Cortex of kidney (tissue), 1 donor: Measurements from ENCODE around the gene COX10.
"Not testable (repeated sequence)": the region's sequence is repeated elsewhere in the genome, so short reads cannot be mapped to it uniquely, and the experiment has no call there.

ENCODE experiments used
- DNase-seq: peaks from one replicate; lab custom pipeline; 2025; lab: John Stamatoyannopoulos, UW

COX10 gene

GRCh38 chr17:14177801-14178200 lies 108.5 kb downstream of the COX10 start:
- not testable (repeated sequence) for DNase-seq

GRCh38 chr17:14179951-14180350 lies 110.6 kb downstream of the COX10 start:
- not testable (repeated sequence) for DNase-seq

- not testable (repeated sequence) for DNase-seq
Measured at GRCh38 chr17:14182084-14182483, 112.8 kb downstream of the COX10 start.

GRCh38 chr17:14184536-14184935 lies 115.2 kb downstream of the COX10 start:
- not testable (repeated sequence) for DNase-seq

GRCh38 chr17:14186443-14186842 lies 117.1 kb downstream of the COX10 start:
- DNase-seq = not testable (repeated sequence)

GRCh38 chr17:14190774-14191173 lies 121.5 kb downstream of the COX10 start:
- DNase-seq = not testable (repeated sequence)

GRCh38 chr17:14191469-14191868 lies 122.2 kb downstream of the COX10 start:
- DNase-seq = not testable (repeated sequence)

- not testable (repeated sequence) for DNase-seq
Measured at GRCh38 chr17:14192039-14192438, 122.7 kb downstream of the COX10 start.

GRCh38 chr17:14192636-14193344 lies 123.5 kb downstream of the COX10 start:
- DNase-seq = not testable (repeated sequence)

GRCh38 chr17:14196377-14196997 lies 127.2 kb downstream of the COX10 start:
- no peak for DNase-seq

GRCh38 chr17:14197057-14197456 lies 127.8 kb downstream of the COX10 start:
- DNase-seq = no peak

- no peak for DNase-seq
Measured at GRCh38 chr17:14197586-14197985, 128.3 kb downstream of the COX10 start.

- no peak for DNase-seq
Measured at GRCh38 chr17:14198013-14198412, 128.7 kb downstream of the COX10 start.

- no peak for DNase-seq
Measured at GRCh38 chr17:14198575-14198974, 129.3 kb downstream of the COX10 start.

- no peak for DNase-seq
Measured at GRCh38 chr17:14199601-14200000, 130.3 kb downstream of the COX10 start.

GRCh38 chr17:14200354-14200753 lies 131.1 kb downstream of the COX10 start:
- DNase-seq = no peak

- DNase-seq = no peak
Measured at GRCh38 chr17:14201021-14201987, 132.0 kb downstream of the COX10 start.

GRCh38 chr17:14201988-14202380 lies 132.7 kb downstream of the COX10 start:
- no peak for DNase-seq

- DNase-seq = no peak
Measured at GRCh38 chr17:14202388-14203166, 133.3 kb downstream of the COX10 start.

- no peak for DNase-seq
Measured at GRCh38 chr17:14203388-14203787, 134.1 kb downstream of the COX10 start.

- no peak for DNase-seq
Measured at GRCh38 chr17:14204084-14204483, 134.8 kb downstream of the COX10 start.

- no peak for DNase-seq
Measured at GRCh38 chr17:14204546-14204945, 135.2 kb downstream of the COX10 start.
